Neural progenitor cell (in vitro differentiated cells): Measurements from ENCODE around the gene CA10.

Experiments
- EZH2phosphoT487 ChIP-seq: fragments of 200-600 bp; sonication (generic); IDR thresholded peaks from 2 replicates; pipeline ENCODE4 v1.6.1; 2017; ENCODE audit warnings: antibody characterized with exemption
- TF ChIP-seq, protein P1 (sequence below): fragments of 200-600 bp; sonication (generic); IDR thresholded peaks from 2 replicates; pipeline ENCODE4 v1.5.1; 2017; ENCODE audit warnings: antibody characterized with exemption, mild to moderate bottlenecking

DNA sequence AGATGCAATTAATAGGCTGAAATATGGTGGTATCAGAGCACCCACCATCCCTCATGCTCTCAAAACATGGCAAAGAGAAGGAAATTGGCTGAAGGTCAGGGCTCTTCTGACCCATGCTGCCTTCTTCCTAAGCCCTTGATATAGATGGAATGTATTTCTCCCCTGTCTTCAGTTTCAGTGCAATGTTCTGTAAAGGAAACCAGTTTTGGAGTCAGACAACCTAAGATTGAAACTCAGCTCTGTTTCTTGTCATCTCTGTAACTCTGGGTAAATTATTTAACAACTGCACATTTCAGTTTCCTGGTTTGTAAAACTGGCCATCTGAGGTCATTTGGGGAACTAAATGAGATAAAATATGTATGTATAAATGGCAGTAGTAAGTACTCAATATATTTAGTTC, 243.9 kb downstream of the CA10 start:
- TF ChIP-seq, protein P1, sequence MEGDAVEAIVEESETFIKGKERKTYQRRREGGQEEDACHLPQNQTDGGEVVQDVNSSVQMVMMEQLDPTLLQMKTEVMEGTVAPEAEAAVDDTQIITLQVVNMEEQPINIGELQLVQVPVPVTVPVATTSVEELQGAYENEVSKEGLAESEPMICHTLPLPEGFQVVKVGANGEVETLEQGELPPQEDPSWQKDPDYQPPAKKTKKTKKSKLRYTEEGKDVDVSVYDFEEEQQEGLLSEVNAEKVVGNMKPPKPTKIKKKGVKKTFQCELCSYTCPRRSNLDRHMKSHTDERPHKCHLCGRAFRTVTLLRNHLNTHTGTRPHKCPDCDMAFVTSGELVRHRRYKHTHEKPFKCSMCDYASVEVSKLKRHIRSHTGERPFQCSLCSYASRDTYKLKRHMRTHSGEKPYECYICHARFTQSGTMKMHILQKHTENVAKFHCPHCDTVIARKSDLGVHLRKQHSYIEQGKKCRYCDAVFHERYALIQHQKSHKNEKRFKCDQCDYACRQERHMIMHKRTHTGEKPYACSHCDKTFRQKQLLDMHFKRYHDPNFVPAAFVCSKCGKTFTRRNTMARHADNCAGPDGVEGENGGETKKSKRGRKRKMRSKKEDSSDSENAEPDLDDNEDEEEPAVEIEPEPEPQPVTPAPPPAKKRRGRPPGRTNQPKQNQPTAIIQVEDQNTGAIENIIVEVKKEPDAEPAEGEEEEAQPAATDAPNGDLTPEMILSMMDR, result no peak
- no peak for TF ChIP-seq EZH2phosphoT487
